HCT116 (cell line): ENCODE data around the gene MND1. TPM values are rescaled to one million over a fixed set of nuclear protein-coding genes. Genes with fewer than 3 reads are reported as not detected.

Experiments
- ATAC-seq: fragments of 200-7000 bp; cut with Tn5 transposase; 2 replicates; pipeline ENCODE4 v1.9.1; 2020; ENCODE audit warnings: mild to moderate bottlenecking, moderate library complexity
- BruUV-seq: library from RNA; stranded (reverse); fragments of 400-500 nt; replicated peaks from 2 replicates; lab custom pipeline; 2021; lab: Mats Ljungman, UMichigan
- CTCF ChIA-PET: fragments of 300-600 bp; sonication (Branson Sonifier 250); formaldehyde crosslinking; loops from one replicate; lab custom pipeline; 2021; ENCODE audit warnings: antibody characterized with exemption; lab: Charles Lee
- POLR2A ChIA-PET: fragments of 300-600, 350-600 bp; sonication (Branson Sonifier 250); formaldehyde crosslinking; loops from one replicate; lab custom pipeline; 2021; ENCODE audit warnings: antibody characterized with exemption; lab: Charles Lee
- RAD21 ChIA-PET, 2 experiments: fragments of 300-600 bp; sonication (Branson Sonifier 250); formaldehyde crosslinking; loops; one replicate each; lab custom pipeline; 2023; ENCODE audit warnings: low total read pairs in 2 of 2; ENCODE audit not compliant: uncharacterized antibody in 2 of 2, unreplicated experiment in 2 of 2, low non-redundant PET in 1 of 2; lab: Charles Lee
- DNase-seq: peaks from one replicate; pipeline ENCODE4 v3.0.0-alpha.2; 2010; ENCODE audit warnings: low read depth, low spot score
- H2AFZ ChIP-seq: fragments of 200-600 bp; shearing (Covaris generic), sonication (generic); 2 replicates; pipeline ENCODE4 v1.6.1; 2017; ENCODE audit warnings: low read depth, mixed run types, mixed read lengths, antibody characterized with exemption, low read length; ENCODE audit not compliant: poor library complexity, severe bottlenecking
- H3K27ac ChIP-seq: 2 replicates; pipeline ENCODE4 v1.5.1; 2012; ENCODE audit warnings: low read depth, low read length
- H3K27me3 ChIP-seq: fragments of 200-600 bp; sonication (generic); 2 replicates; pipeline ENCODE4 v1.6.1; 2016; ENCODE audit warnings: mixed run types, low read length, mixed read lengths; ENCODE audit not compliant: insufficient read depth
- H3K36me3 ChIP-seq, 2 experiments: fragments of 200-500 bp in 1 of 2; fragments of 200-600 bp in 1 of 2; sonication (Bioruptor generic) in 1 of 2; sonication (generic) in 1 of 2; 2 replicates each; pipeline versions ENCODE4 v1.5.1 to v1.6.1; 2014 to 2016; ENCODE audit warnings: low read length in 2 of 2, inconsistent platforms in 1 of 2, mixed read lengths in 1 of 2, mixed run types in 1 of 2; ENCODE audit not compliant: insufficient read depth in 2 of 2, control insufficient read depth in 1 of 2
- H3K4me1 ChIP-seq, 2 experiments: fragments of 200-600 bp in 1 of 2; sonication (generic) in 1 of 2; 2 replicates each; pipeline versions ENCODE4 v1.5.1 to v1.6.1; 2012 to 2017; ENCODE audit warnings: low read length in 2 of 2, inconsistent platforms in 1 of 2, mild to moderate bottlenecking in 1 of 2, mixed read lengths in 1 of 2, mixed run types in 1 of 2, moderate library complexity in 1 of 2; ENCODE audit not compliant: insufficient read depth in 2 of 2, control insufficient read depth in 1 of 2
- H3K4me2 ChIP-seq: fragments of 200-600 bp; sonication (generic); 2 replicates; pipeline ENCODE4 v1.6.1; 2017; ENCODE audit warnings: mixed run types, low read length, mixed read lengths
- H3K4me3 ChIP-seq, 2 experiments: fragments of 200-600 bp in 1 of 2; sonication (generic) in 1 of 2; replicated peaks in 1 of 2; 2 replicates each; pipeline ENCODE4 v1.5.1; 2011 to 2016; ENCODE audit warnings: low read length in 2 of 2, control low read depth in 1 of 2, low read depth in 1 of 2, mild to moderate bottlenecking in 1 of 2, mixed read lengths in 1 of 2, mixed run types in 1 of 2
- H3K79me2 ChIP-seq: fragments of 200-600 bp; sonication (generic); 2 replicates; pipeline ENCODE4 v1.6.1; 2017; ENCODE audit warnings: mild to moderate bottlenecking, mixed run types, low read length, moderate library complexity, mixed read lengths; ENCODE audit not compliant: insufficient read depth
- H3K9ac ChIP-seq: fragments of 200-600 bp; sonication (generic); 2 replicates; pipeline ENCODE4 v1.6.1; 2016; ENCODE audit warnings: low read length, mixed read lengths
- H3K9me2 ChIP-seq: fragments of 200-600 bp; sonication (generic), shearing (Covaris generic); 2 replicates; pipeline ENCODE4 v1.6.1; 2017; ENCODE audit warnings: mixed run types, mild to moderate bottlenecking, moderate library complexity; ENCODE audit not compliant: insufficient read depth
- H3K9me3 ChIP-seq, 2 experiments: fragments of 200-500 bp in 1 of 2; fragments of 200-600 bp in 1 of 2; sonication (Bioruptor generic) in 1 of 2; sonication (generic) in 1 of 2; 2 replicates each; pipeline ENCODE4 v1.6.1; 2014 to 2017; ENCODE audit warnings: low read length in 2 of 2, mixed read lengths in 2 of 2, inconsistent platforms in 1 of 2, low read depth in 1 of 2, mild to moderate bottlenecking in 1 of 2, mixed run types in 1 of 2, moderate library complexity in 1 of 2; ENCODE audit not compliant: control insufficient read depth in 1 of 2, insufficient read depth in 1 of 2
- H4K20me1 ChIP-seq: fragments of 200-600 bp; sonication (generic), shearing (Covaris generic); 2 replicates; pipeline ENCODE4 v1.6.1; 2017; ENCODE audit warnings: mixed run types, mild to moderate bottlenecking, moderate library complexity; ENCODE audit not compliant: insufficient read depth
- ELF1 ChIP-seq: IDR thresholded peaks from 2 replicates; pipeline ENCODE4 v1.6.1; 2012; ENCODE audit warnings: low read depth, borderline replicate concordance
- JUND ChIP-seq: IDR thresholded peaks from 2 replicates; pipeline ENCODE4 v1.6.1; 2012
- POLR2A ChIP-seq: IDR thresholded peaks from 2 replicates; pipeline ENCODE4 v1.7.0; 2011; ENCODE audit warnings: borderline replicate concordance; ENCODE audit not compliant: insufficient read depth, insufficient read length; ENCODE audit errors: extremely low read depth
- SRF ChIP-seq: IDR thresholded peaks from 2 replicates; pipeline ENCODE4 v1.6.1; 2012; ENCODE audit warnings: low read depth
- ZFX ChIP-seq: fragments of 450-650 bp; IDR thresholded peaks from 2 replicates; pipeline ENCODE4 v1.6.1; 2017
- ZNF274 ChIP-seq: fragments of 200-500 bp; sonication (Bioruptor generic); IDR thresholded peaks from 2 replicates; pipeline ENCODE4 v1.6.1; 2014; ENCODE audit warnings: mild to moderate bottlenecking, low read depth, low read length, inconsistent platforms
- intact Hi-C: fragments of 100-400 bp; cut with micrococcal nuclease; formaldehyde crosslinking; loops from 2 replicates; pipeline ENCODE4 v1.10.0; 2022
- total RNA-seq: library from RNA; stranded (reverse); gene quantifications from one replicate; pipeline ENCODE4 v1.2.1, GENCODE V29; 2021; ENCODE audit not compliant: unreplicated experiment
- TF ChIP-seq, protein P1 (sequence below): IDR thresholded peaks from 2 replicates; pipeline ENCODE4 v1.6.1; 2012; ENCODE audit warnings: low read depth
- TF ChIP-seq, protein P2 (sequence below): IDR thresholded peaks from 2 replicates; pipeline ENCODE4 v1.6.1; 2011; ENCODE audit warnings: mild to moderate bottlenecking, low read length, moderate library complexity; ENCODE audit not compliant: insufficient replicate concordance; ENCODE audit errors: extremely low read depth
- TF ChIP-seq, protein P3 (sequence below): IDR thresholded peaks from 2 replicates; pipeline ENCODE4 v1.6.1; 2012

The MND1 gene
- total RNA-seq, 1 experiment from 2014 or later, result 29.9 TPM

DNA sequence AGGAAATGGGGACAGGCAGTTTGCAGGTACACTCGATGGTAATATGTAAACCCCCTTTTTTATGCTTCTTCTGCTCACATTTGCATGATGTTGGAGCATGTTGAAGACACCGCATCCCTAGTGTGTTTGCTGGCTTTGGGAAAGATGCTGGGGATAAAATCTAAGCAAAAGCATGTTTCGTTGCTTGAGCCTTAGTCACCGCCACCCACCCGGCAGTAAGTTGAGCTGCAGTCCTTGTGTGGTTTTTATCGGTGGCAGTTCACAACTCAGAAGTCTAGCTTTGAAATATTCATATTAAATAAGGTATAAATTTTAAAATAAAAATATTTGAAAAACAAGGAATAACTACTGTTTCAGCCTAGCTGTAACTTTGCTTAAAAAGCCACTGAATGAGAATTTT lies 21.7 kb upstream of the MND1 start:
- Histone ChIP-seq H3K27me3 (no peaks in the 10 kb centered on the region), H3K4me3 (no peak overlapping the region), H3K27ac (no peak overlapping the region), H3K9ac (no peak overlapping the region), H3K9me2 (no peaks in the 10 kb centered on the region), H3K4me2 (no peak overlapping the region), H3K4me1 (peaks cover 7 to 12% of the 10 kb centered on the region in 2 experiments; a peak in 3 of 4 replicates), H4K20me1 (no peaks in the 10 kb centered on the region), H2AFZ (no peak overlapping the region), H3K36me3 (no peaks in the 10 kb centered on the region), H3K9me3 (no peaks in the 10 kb centered on the region), H3K79me2 (no peaks in the 10 kb centered on the region)
- TF ChIP-seq POLR2A (no peak), JUND (no peak), SRF (no peak), ZFX (no peak), ELF1 (no peak), ZNF274 (no peak)
- TF ChIP-seq, protein P1, sequence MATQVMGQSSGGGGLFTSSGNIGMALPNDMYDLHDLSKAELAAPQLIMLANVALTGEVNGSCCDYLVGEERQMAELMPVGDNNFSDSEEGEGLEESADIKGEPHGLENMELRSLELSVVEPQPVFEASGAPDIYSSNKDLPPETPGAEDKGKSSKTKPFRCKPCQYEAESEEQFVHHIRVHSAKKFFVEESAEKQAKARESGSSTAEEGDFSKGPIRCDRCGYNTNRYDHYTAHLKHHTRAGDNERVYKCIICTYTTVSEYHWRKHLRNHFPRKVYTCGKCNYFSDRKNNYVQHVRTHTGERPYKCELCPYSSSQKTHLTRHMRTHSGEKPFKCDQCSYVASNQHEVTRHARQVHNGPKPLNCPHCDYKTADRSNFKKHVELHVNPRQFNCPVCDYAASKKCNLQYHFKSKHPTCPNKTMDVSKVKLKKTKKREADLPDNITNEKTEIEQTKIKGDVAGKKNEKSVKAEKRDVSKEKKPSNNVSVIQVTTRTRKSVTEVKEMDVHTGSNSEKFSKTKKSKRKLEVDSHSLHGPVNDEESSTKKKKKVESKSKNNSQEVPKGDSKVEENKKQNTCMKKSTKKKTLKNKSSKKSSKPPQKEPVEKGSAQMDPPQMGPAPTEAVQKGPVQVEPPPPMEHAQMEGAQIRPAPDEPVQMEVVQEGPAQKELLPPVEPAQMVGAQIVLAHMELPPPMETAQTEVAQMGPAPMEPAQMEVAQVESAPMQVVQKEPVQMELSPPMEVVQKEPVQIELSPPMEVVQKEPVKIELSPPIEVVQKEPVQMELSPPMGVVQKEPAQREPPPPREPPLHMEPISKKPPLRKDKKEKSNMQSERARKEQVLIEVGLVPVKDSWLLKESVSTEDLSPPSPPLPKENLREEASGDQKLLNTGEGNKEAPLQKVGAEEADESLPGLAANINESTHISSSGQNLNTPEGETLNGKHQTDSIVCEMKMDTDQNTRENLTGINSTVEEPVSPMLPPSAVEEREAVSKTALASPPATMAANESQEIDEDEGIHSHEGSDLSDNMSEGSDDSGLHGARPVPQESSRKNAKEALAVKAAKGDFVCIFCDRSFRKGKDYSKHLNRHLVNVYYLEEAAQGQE, result no peak
- TF ChIP-seq, protein P2, sequence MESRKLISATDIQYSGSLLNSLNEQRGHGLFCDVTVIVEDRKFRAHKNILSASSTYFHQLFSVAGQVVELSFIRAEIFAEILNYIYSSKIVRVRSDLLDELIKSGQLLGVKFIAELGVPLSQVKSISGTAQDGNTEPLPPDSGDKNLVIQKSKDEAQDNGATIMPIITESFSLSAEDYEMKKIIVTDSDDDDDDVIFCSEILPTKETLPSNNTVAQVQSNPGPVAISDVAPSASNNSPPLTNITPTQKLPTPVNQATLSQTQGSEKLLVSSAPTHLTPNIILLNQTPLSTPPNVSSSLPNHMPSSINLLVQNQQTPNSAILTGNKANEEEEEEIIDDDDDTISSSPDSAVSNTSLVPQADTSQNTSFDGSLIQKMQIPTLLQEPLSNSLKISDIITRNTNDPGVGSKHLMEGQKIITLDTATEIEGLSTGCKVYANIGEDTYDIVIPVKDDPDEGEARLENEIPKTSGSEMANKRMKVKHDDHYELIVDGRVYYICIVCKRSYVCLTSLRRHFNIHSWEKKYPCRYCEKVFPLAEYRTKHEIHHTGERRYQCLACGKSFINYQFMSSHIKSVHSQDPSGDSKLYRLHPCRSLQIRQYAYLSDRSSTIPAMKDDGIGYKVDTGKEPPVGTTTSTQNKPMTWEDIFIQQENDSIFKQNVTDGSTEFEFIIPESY, result no peak
- TF ChIP-seq, protein P3, sequence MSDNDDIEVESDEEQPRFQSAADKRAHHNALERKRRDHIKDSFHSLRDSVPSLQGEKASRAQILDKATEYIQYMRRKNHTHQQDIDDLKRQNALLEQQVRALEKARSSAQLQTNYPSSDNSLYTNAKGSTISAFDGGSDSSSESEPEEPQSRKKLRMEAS, result no peak
- DNase-seq, result no peak
- no peak for ATAC-seq
- intact Hi-C loops, result no loop called here
- CTCF ChIA-PET, result interaction anchor here (0.9 to 1.3 kb wide), 3 partner anchors 19 to 320 kb away, joined by 3 to 5 read pairs (median 4); no protein-coding TSS in a partner anchor
- POLR2A ChIA-PET, result no interaction called here
- RAD21 ChIA-PET, result no interaction called here
- no TSS peak for BruUV-seq
